HCT116 (cell line): ENCODE results near the gene TPK1.

Experiments used
- EZH2 ChIP-seq: fragments of 200-600 bp; sonication (generic); IDR thresholded peaks from 2 replicates; pipeline ENCODE4 v1.6.1; 2017; ENCODE audit warnings: antibody characterized with exemption, mixed run types
- REST ChIP-seq: IDR thresholded peaks from 2 replicates; pipeline ENCODE4 v1.6.1; 2012; ENCODE audit warnings: low read depth
- SIN3A ChIP-seq: IDR thresholded peaks from 2 replicates; pipeline ENCODE4 v1.6.1; 2012; ENCODE audit warnings: low read depth
- SP1 ChIP-seq: IDR thresholded peaks from 2 replicates; pipeline ENCODE4 v1.6.1; 2012; ENCODE audit warnings: low read depth
- ZBTB33 ChIP-seq: IDR thresholded peaks from 2 replicates; pipeline ENCODE4 v1.6.1; 2011; ENCODE audit warnings: mild to moderate bottlenecking, low read length, moderate library complexity; ENCODE audit not compliant: insufficient replicate concordance; ENCODE audit errors: extremely low read depth
- TF ChIP-seq, protein P1 (sequence below), 3 experiments: fragments of 200-600 bp in 1 of 3; sonication (generic) in 1 of 3; IDR thresholded peaks in 2 of 3; conservative IDR thresholded peaks in 1 of 3; 2 replicates each; pipeline ENCODE4 v1.5.1; 2012 to 2017; ENCODE audit warnings: low read depth in 2 of 3, low read length in 2 of 3, antibody characterized with exemption in 1 of 3, borderline replicate concordance in 1 of 3, control low read depth in 1 of 3, mild to moderate bottlenecking in 1 of 3, mixed read lengths in 1 of 3, mixed run types in 1 of 3, moderate library complexity in 1 of 3; ENCODE audit not compliant: insufficient read depth in 1 of 3

DNA sequence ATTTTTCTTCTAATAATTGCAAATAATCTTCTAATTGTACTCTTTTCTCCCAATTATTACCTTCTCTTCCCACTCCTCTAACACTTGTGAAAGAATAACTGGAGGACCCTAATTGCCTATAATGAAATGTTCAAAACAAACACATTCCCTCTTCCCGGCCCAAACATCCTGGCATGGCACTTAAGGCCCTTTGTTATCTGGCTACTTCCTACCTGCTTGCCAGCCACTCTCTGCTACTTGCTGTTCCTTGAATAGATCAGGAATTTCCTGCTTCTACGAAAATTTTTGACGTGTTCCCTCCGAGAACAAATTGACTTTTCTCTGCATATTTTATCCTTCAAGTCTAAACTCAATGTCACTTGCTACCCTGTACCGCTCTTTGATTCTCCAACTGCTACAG, 376.2 kb downstream of the TPK1 start:
- TF ChIP-seq, protein P1, sequence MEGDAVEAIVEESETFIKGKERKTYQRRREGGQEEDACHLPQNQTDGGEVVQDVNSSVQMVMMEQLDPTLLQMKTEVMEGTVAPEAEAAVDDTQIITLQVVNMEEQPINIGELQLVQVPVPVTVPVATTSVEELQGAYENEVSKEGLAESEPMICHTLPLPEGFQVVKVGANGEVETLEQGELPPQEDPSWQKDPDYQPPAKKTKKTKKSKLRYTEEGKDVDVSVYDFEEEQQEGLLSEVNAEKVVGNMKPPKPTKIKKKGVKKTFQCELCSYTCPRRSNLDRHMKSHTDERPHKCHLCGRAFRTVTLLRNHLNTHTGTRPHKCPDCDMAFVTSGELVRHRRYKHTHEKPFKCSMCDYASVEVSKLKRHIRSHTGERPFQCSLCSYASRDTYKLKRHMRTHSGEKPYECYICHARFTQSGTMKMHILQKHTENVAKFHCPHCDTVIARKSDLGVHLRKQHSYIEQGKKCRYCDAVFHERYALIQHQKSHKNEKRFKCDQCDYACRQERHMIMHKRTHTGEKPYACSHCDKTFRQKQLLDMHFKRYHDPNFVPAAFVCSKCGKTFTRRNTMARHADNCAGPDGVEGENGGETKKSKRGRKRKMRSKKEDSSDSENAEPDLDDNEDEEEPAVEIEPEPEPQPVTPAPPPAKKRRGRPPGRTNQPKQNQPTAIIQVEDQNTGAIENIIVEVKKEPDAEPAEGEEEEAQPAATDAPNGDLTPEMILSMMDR (IDR thresholded peaks at IDR 0.05 in 2 of 3, conservative IDR thresholded peaks at IDR 0.05 in 1 of 3; ENCODE audit: borderline replicate concordance in 1 of 3, insufficient read depth in 1 of 3, low read depth in 2 of 3, low read length in 2 of 3), result no peak
- TF ChIP-seq SP1 (no peak), EZH2 (no peak), REST (no peak), ZBTB33 (no peak), SIN3A (no peak)
